Heart left ventricle (tissue), 16 donors: ENCODE data around the gene PRTN3. TPM values are rescaled to one million over a fixed set of nuclear protein-coding genes. Genes with fewer than 3 reads are reported as not detected.
"Not testable (repeated sequence)": the region's sequence is repeated elsewhere in the genome, so short reads cannot be mapped to it uniquely, and the experiment has no call there.

Source experiments
- ATAC-seq, 4 donors: fragments of 200-7000 bp; cut with Tn5 transposase; one replicate each; pipeline ENCODE4 v1.9.1; 2020 to 2022; ENCODE audit warnings: moderate library complexity in 4 of 4, mild to moderate bottlenecking in 3 of 4, moderate number of reproducible peaks in 1 of 4
- DNase-seq, 5 donors: peaks; one replicate each; pipeline ENCODE4 v3.0.0-alpha.2; 2020
- H3K27ac ChIP-seq, 12 donors: fragments of 200-600 bp; sonication (generic) in 4 of 12; one replicate each; pipeline versions ENCODE4 v1.5.0 to v1.8.0; 2016 to 2022; ENCODE audit warnings: mild to moderate bottlenecking in 2 of 12
- H3K27me3 ChIP-seq, 9 donors: fragments of 200-600 bp; sonication (generic) in 2 of 9; one replicate each; pipeline versions ENCODE4 v1.5.1 to v1.8.0; 2016 to 2022; ENCODE audit warnings: mild to moderate bottlenecking in 3 of 9
- H3K36me3 ChIP-seq, 9 donors: fragments of 200-600 bp; sonication (generic) in 2 of 9; one replicate each; pipeline versions ENCODE4 v1.5.0 to v1.8.0; 2018 to 2022; ENCODE audit warnings: mild to moderate bottlenecking in 2 of 9
- H3K4me1 ChIP-seq, 12 donors: fragments of 200-600 bp; sonication (generic) in 4 of 12; one replicate each; pipeline versions ENCODE4 v1.5.0 to v1.8.0; 2016 to 2022; ENCODE audit warnings: mild to moderate bottlenecking in 3 of 12
- H3K4me3 ChIP-seq, 12 donors: fragments of 200-600 bp; sonication (generic) in 4 of 12; one replicate each; pipeline versions ENCODE4 v1.5.0 to v1.8.0; 2017 to 2022; ENCODE audit warnings: mild to moderate bottlenecking in 9 of 12, moderate library complexity in 4 of 12
- H3K9me3 ChIP-seq, 12 donors: fragments of 200-600 bp; sonication (generic) in 4 of 12; one replicate each; pipeline versions ENCODE4 v1.5.0 to v1.8.0; 2016 to 2022; ENCODE audit warnings: mild to moderate bottlenecking in 1 of 12
- POLR2A ChIP-seq, 2 donors: fragments of 450-650 bp; IDR thresholded peaks; one replicate each; pipeline ENCODE4 v1.6.1; 2017; ENCODE audit warnings: antibody characterized with exemption in 2 of 2, mild to moderate bottlenecking in 2 of 2, moderate library complexity in 2 of 2
- WGBS, 4 donors: extraction: QIAGEN DNeasy Blood & Tissue Kit in 2 of 4; methylation state at CpG; one replicate each; pipeline versions ENCODE4 v1.1.5 to v1.1.7; 2013 to 2018; 5-methylcytosine and 5-hydroxymethylcytosine counted together
- intact Hi-C, 10 donors: fragments of 100-400 bp; cut with DNase I; formaldehyde crosslinking; loops; one replicate each; pipeline versions ENCODE4 v1.11.1 to v1.14.2; 2022
- polyA plus RNA-seq, 2 donors: library from polyadenylated mRNA; stranded (reverse); fragments of 200-250 nt; gene quantifications; one replicate each; pipeline ENCODE4 v1.2.3, GENCODE V29; 2013
- total RNA-seq, 9 donors: library from RNA; depleted of rRNA in 2 of 9; stranded (reverse); fragments of >200 nt in 2 of 9; fragmentation: NEBNext Ultra II Directional in 3 of 9; extraction: Animal tissue kit (Norgen Biotek cat#: 25700) in 3 of 9; gene quantifications; one replicate each; pipeline versions ENCODE4 v1.1.0 to v1.2.4, GENCODE V29; 2016 to 2023
- TF ChIP-seq, protein P1 (sequence below), 12 donors: fragments of 200-600 bp; sonication (generic) in 4 of 12; IDR thresholded peaks; one replicate each; pipeline versions ENCODE4 v1.5.0 to v1.8.0; 2018 to 2022; ENCODE audit warnings: antibody characterized with exemption in 12 of 12, mild to moderate bottlenecking in 5 of 12
- donor health status: ischemic (EF 13 %, LVEDD 7.1; RV severe dilation, severe dysfunction).
- donor health status: healthy with polysubstance abuse.
- donor health status: DM: no; HTN: yes; CAD: no.
- donor health status: DM: no; HTN: no; CAD: no.
- donor health status: ischemic (EF 25% LVEDD 6.9; RV normal size, moderate dysfunction).
- donor health status: ischemic (EF 25% LVEDD 5.7; RV mildly dilated, moderate dysfunction).
- donor health status: healthy.
- donor health status: DM: yes; HTN: yes; CAD: no.
- donor health status: ischemic (EF 35%, LVEDD 5.7; RV mildly dilated, moderate dysfunction).
- donor health status: nonischemic (EF 11% LVEDD 7.7; RV severe dilation, severe dysfunction).
- donor health status: DM: yes; HTN: yes; CAD: no.
- donor health status: PGD.
- donor health status: ischemic (EF 29% LVEDD 5.4; RV normal size, mild dysfunction).
- donor health status: nonischemic (EF 23%, LVEDD 6.1; RV moderate dilation, normal function).

Gene PRTN3
- total and polyA plus RNA-seq, 11 donors: 0.11 to 0.40 TPM; not detected in 9

DNA sequence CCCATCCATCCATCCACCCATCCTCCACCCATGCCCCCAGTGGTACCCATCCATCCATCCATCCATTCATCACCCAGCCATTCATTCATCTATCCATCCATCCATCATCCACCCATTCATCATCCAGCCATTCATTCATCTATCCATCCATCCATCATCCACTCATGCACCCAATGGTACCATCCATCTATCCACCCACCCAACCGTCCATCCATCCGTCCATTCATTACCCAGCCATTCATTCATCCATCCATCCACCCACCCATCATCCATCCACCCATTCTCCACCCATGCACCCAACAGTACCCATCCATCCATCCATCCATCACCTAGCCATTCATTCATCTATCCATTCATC, 24.3 kb upstream of the PRTN3 start:
- TF ChIP-seq, protein P1, sequence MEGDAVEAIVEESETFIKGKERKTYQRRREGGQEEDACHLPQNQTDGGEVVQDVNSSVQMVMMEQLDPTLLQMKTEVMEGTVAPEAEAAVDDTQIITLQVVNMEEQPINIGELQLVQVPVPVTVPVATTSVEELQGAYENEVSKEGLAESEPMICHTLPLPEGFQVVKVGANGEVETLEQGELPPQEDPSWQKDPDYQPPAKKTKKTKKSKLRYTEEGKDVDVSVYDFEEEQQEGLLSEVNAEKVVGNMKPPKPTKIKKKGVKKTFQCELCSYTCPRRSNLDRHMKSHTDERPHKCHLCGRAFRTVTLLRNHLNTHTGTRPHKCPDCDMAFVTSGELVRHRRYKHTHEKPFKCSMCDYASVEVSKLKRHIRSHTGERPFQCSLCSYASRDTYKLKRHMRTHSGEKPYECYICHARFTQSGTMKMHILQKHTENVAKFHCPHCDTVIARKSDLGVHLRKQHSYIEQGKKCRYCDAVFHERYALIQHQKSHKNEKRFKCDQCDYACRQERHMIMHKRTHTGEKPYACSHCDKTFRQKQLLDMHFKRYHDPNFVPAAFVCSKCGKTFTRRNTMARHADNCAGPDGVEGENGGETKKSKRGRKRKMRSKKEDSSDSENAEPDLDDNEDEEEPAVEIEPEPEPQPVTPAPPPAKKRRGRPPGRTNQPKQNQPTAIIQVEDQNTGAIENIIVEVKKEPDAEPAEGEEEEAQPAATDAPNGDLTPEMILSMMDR (IDR thresholded peaks at IDR 0.05): no peak
- no peak for TF ChIP-seq POLR2A (IDR thresholded peaks at IDR 0.05)
- H3K4me1 ChIP-seq: peaks cover 0 to 6% (median 2%) of the 10 kb centered on the region in 12 donors
- H3K36me3 ChIP-seq: peaks cover 0 to 24% (median 15%) of the 10 kb centered on the region in 9 donors
- intact Hi-C loops: no loop called here
- no peaks in the 10 kb centered on the region for H3K9me3 ChIP-seq
- 86 to 93% (median 90%) methylated on average over 2 of the region's 2 CpGs for WGBS, 4 donors
- H3K27ac ChIP-seq: no peak overlapping the region
- H3K4me3 ChIP-seq: no peak overlapping the region
- no peak for ATAC-seq
- no peak for DNase-seq
- peaks cover 0 to 6% (median under 1%) of the 10 kb centered on the region in 9 donors for H3K27me3 ChIP-seq

DNA sequence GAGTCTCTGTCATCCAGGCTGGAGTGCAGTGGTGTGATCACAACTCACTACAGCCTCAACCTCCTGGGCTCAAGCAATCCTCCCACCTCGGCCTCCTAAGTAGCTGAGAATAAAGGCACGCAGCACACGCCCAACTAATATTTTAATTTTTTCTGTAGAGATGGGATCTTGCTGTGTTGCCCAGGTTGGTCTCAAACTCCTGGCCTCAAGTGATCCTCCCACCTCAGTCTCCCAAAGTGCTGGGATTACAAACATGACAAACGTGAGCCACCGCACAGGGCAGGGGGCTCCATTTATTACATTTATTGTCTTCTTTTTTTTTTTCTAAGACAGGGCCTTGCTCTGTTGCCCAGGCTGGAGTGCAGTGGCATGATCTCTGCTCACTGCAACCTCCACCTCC, 20.6 kb upstream of the PRTN3 start:
- ATAC-seq, H3K9me3 ChIP-seq, H3K36me3 ChIP-seq, intact Hi-C loops, H3K27ac ChIP-seq, DNase-seq, H3K4me3 ChIP-seq: not testable (repeated sequence)
- peaks cover 0 to 20% (median 10%) of the 10 kb centered on the region in 12 donors for H3K4me1 ChIP-seq
- H3K27me3 ChIP-seq: peaks cover 11 to 31% (median 23%) of the 10 kb centered on the region in 9 donors
- WGBS, 4 donors: 79 to 96% (median 90%) methylated on average over 5 of the region's 5 CpGs

DNA sequence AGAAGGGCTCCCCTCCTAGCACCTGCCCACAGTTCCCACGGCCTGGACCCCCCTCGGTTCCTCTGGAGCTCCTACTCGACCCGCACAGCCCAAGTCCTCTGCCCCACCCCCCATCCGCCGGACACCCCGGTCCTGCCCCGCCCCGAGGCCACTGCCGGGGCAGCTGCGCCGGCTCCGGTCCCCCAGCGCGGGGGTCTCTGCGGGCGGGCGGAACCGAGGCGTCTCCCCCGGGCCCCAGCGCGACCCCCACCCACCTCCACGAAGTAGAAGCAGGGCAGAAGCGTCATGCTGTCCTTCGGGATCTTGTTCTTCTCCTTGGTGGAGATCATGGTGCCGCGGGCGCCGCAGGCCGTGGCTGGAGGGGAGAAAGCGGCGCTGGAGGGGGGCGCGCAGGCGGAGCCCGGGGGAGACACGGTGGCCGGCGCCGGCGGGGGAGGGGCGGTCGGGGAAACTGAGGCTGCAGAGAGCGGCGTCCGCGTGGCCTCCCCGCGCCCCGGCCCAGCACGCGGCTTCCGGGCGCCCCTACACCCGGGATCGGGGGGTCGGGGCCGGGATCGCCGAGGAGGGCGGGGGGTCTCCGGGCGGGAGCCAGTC, 19.5 kb upstream of the PRTN3 start:
- peak in 2 of 4 donors; percentile 9 to 36 for ATAC-seq
- no peaks in the 10 kb centered on the region for H3K36me3 ChIP-seq
- H3K27ac ChIP-seq: no peak overlapping the region
- no peaks in the 10 kb centered on the region for H3K9me3 ChIP-seq
- WGBS, 4 donors: 2 to 4% (median 2%) methylated on average over 11 to 64 of the region's 64 CpGs
- peaks cover 11 to 31% (median 23%) of the 10 kb centered on the region in 9 donors for H3K27me3 ChIP-seq
- intact Hi-C loops: no loop called here
- peak overlapping the region; percentile 15 to 52 (median 46) for H3K4me3 ChIP-seq
- TF ChIP-seq POLR2A (IDR thresholded peaks at IDR 0.05): no peak
- TF ChIP-seq, protein P1 (IDR thresholded peaks at IDR 0.05): no peak
- DNase-seq: peak in 1 of 5 donors; percentile 25
- peaks cover 0 to 20% (median 10%) of the 10 kb centered on the region in 12 donors for H3K4me1 ChIP-seq

DNA sequence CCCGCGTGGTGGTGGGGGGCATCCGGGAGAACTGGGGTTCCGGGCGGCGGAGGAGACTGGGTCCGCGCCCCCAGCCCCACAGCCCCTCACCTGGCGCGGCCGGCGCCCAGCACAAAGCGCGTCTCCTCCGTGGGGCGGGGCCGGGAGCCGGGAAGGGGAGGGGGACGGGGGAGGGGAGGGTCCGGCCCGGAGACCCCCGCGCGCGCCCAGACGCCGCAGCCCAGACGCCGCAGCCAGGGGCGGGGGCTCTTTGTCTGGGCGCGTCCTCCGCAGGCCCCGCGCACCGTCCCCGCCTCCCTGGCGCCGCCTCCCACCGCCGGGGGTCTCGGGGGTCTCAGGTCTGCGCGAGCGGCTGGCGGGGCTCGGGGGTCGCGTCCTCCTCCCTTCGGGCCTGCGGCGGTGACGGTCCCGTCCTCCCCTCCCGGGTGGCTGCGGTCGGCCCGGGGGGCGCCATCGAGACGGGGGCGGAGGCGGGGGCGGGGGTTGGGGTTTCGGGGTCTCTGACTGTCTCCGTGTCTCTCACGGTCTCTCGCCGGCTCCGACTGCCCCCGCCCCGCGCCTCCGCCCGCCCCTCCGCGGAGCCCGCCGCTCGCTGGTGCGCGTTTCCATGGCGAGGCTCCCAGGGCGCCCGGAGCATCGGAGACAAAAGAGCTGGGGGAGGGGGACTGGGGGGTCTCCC, 18.8 kb upstream of the PRTN3 start, which contains the start of gene PLPPR3:
PLPPR3 (minus strand) TSS at position 131 of the 679 bp plus-strand sequence. CDS start 396 bp downstream, outside the sequence.
- no peak for DNase-seq
- H3K4me1 ChIP-seq: peaks cover 0 to 20% (median 10%) of the 10 kb centered on the region in 12 donors
- intact Hi-C loops: no loop called here
- H3K36me3 ChIP-seq: no peaks in the 10 kb centered on the region
- ATAC-seq: peak in 1 of 4 donors; percentile 13
- peak within 1 kb of the TSS; percentile 15 to 52 (median 46) for H3K4me3 ChIP-seq
- no peak for TF ChIP-seq POLR2A (IDR thresholded peaks at IDR 0.05)
- TF ChIP-seq, protein P1 (IDR thresholded peaks at IDR 0.05): no peak
- H3K27me3 ChIP-seq: peaks cover 11 to 31% (median 23%) of the 10 kb centered on the region in 9 donors
- no peaks in the 10 kb centered on the region for H3K9me3 ChIP-seq
- 0 to 2% (median 1%) methylated on average over 4 to 82 of the region's 86 CpGs for WGBS, 4 donors
- H3K27ac ChIP-seq: no peak within 1 kb of the TSS
